ENCODE results near the gene FYCO1. TPM values are rescaled to one million over a fixed set of nuclear protein-coding genes. Genes with fewer than 3 reads are reported as not detected.

Gene FYCO1
- total RNA-seq, 1 experiment from 2014 or later, result 10.9 TPM

GRCh38 chr3:45951946-45952345 lies 43.7 kb downstream of the FYCO1 start:
- ChIA-PET POLR2A (no interaction called here), CTCF (no interaction called here)
- Mint-ChIP-seq H3K36me3 (ENCODE audit: insufficient read depth, unreplicated experiment) (peaks cover 19% of the 10 kb centered on the region), H3K27me3 (ENCODE audit: insufficient read depth, unreplicated experiment) (no peaks in the 10 kb centered on the region), H3K9me3 (ENCODE audit: unreplicated experiment) (no peaks in the 10 kb centered on the region), H3K27ac (ENCODE audit: unreplicated experiment) (no peak overlapping the region), H3K4me1 (ENCODE audit: low read depth, unreplicated experiment) (no peaks in the 10 kb centered on the region), H3K4me3 (ENCODE audit: unreplicated experiment) (no peak overlapping the region)
- no peaks in the 10 kb centered on the region for H3K27me3 ChIP-seq (replicated peaks; ENCODE audit: control insufficient read depth, insufficient read depth, low read length)
- H3K36me3 ChIP-seq (ENCODE audit: control insufficient read depth, insufficient read depth, low read length), result peaks cover 5% of the 10 kb centered on the region
- no peak for TF ChIP-seq CTCF (IDR thresholded peaks at IDR 0.05; ENCODE audit: insufficient read depth in 1 of 2, low read depth in 1 of 2, low read length in 1 of 2, severe bottlenecking in 1 of 2, unreplicated experiment in 1 of 2)
- no peak for DNase-seq
- no peaks in the 10 kb centered on the region for H3K9me3 ChIP-seq
- BruUV-seq (replicated peaks), result no TSS peak
- no peak overlapping the region for H3K4me3 ChIP-seq (ENCODE audit: low read depth, low read length)
- intact Hi-C loops (cut with micrococcal nuclease; ENCODE audit: unreplicated experiment), result no loop called here
- H3K4me1 ChIP-seq, result no peaks in the 10 kb centered on the region

GRCh38 chr3:45950686-45951600 lies 44.7 kb downstream of the FYCO1 start:
- Mint-ChIP-seq H3K27ac (ENCODE audit: unreplicated experiment) (no peak overlapping the region), H3K27me3 (ENCODE audit: insufficient read depth, unreplicated experiment) (no peaks in the 10 kb centered on the region), H3K4me3 (ENCODE audit: unreplicated experiment) (no peak overlapping the region), H3K9me3 (ENCODE audit: unreplicated experiment) (no peaks in the 10 kb centered on the region), H3K4me1 (ENCODE audit: low read depth, unreplicated experiment) (no peaks in the 10 kb centered on the region), H3K36me3 (ENCODE audit: insufficient read depth, unreplicated experiment) (peaks cover 27% of the 10 kb centered on the region)
- Histone ChIP-seq H3K4me3 (ENCODE audit: low read depth, low read length) (no peak overlapping the region), H3K36me3 (ENCODE audit: control insufficient read depth, insufficient read depth, low read length) (peaks cover 7% of the 10 kb centered on the region), H3K27me3 (replicated peaks; ENCODE audit: control insufficient read depth, insufficient read depth, low read length) (no peaks in the 10 kb centered on the region), H3K9me3 (no peaks in the 10 kb centered on the region), H3K4me1 (no peaks in the 10 kb centered on the region)
- DNase-seq, result no peak
- TF ChIP-seq CTCF (IDR thresholded peaks at IDR 0.05; ENCODE audit: insufficient read depth in 1 of 2, low read depth in 1 of 2, low read length in 1 of 2, severe bottlenecking in 1 of 2, unreplicated experiment in 1 of 2), result no peak
- intact Hi-C loops (cut with micrococcal nuclease; ENCODE audit: unreplicated experiment), result no loop called here
- no TSS peak for BruUV-seq (replicated peaks)
- CTCF ChIA-PET, result no interaction called here
- POLR2A ChIA-PET, result no interaction called here

- BruUV-seq (replicated peaks), result no TSS peak
- no peak overlapping the region for H3K4me3 Mint-ChIP-seq (ENCODE audit: unreplicated experiment)
- intact Hi-C loops (cut with micrococcal nuclease; ENCODE audit: unreplicated experiment), result no loop called here
Observed at GRCh38 chr3:45950131-45950530, 45.5 kb downstream of the FYCO1 start.

More at GRCh38 chr3:45950131-45950530, 45.5 kb downstream of the FYCO1 start:
- Histone ChIP-seq H3K36me3 (ENCODE audit: control insufficient read depth, insufficient read depth, low read length) (peaks cover 7% of the 10 kb centered on the region), H3K4me1 (no peaks in the 10 kb centered on the region), H3K4me3 (ENCODE audit: low read depth, low read length) (no peak overlapping the region), H3K27me3 (replicated peaks; ENCODE audit: control insufficient read depth, insufficient read depth, low read length) (no peaks in the 10 kb centered on the region), H3K9me3 (no peaks in the 10 kb centered on the region)
- no peaks in the 10 kb centered on the region for H3K27me3 Mint-ChIP-seq (ENCODE audit: insufficient read depth, unreplicated experiment)
- peaks cover 22% of the 10 kb centered on the region for H3K36me3 Mint-ChIP-seq (ENCODE audit: insufficient read depth, unreplicated experiment)
- no peak overlapping the region for H3K27ac Mint-ChIP-seq (ENCODE audit: unreplicated experiment)
- no peak for TF ChIP-seq CTCF (IDR thresholded peaks at IDR 0.05; ENCODE audit: insufficient read depth in 1 of 2, low read depth in 1 of 2, low read length in 1 of 2, severe bottlenecking in 1 of 2, unreplicated experiment in 1 of 2)
- no peaks in the 10 kb centered on the region for H3K4me1 Mint-ChIP-seq (ENCODE audit: low read depth, unreplicated experiment)
- H3K9me3 Mint-ChIP-seq (ENCODE audit: unreplicated experiment), result no peaks in the 10 kb centered on the region
- POLR2A ChIA-PET, result no interaction called here
- DNase-seq, result no peak
- CTCF ChIA-PET, result no interaction called here
